Liver (tissue), 9 donors: ENCODE results near the gene RBBP5. TPM values are rescaled to one million over a fixed set of nuclear protein-coding genes. Genes with fewer than 3 reads are reported as not detected.
"Not testable (repeated sequence)": the region's sequence is repeated elsewhere in the genome, so short reads cannot be mapped to it uniquely, and the experiment has no call there.

ENCODE experiments used
- DNase-seq: peaks from one replicate; pipeline ENCODE4 v3.0.0-alpha.2; 2017; ENCODE audit warnings: low spot score
- H3K27ac ChIP-seq, 2 donors: one replicate each; pipeline ENCODE4 v1.7.0; 2013; ENCODE audit warnings: inconsistent platforms in 2 of 2, low read length in 2 of 2, control low read depth in 1 of 2, low read depth in 1 of 2, mild to moderate bottlenecking in 1 of 2
- H3K27me3 ChIP-seq, 4 donors: one replicate each; pipeline versions ENCODE4 v1.6.1 to v1.7.0; 2013; ENCODE audit warnings: low read length in 3 of 4, inconsistent platforms in 1 of 4, mild to moderate bottlenecking in 1 of 4, moderate library complexity in 1 of 4; ENCODE audit not compliant: control insufficient read depth in 4 of 4, insufficient read depth in 4 of 4
- H3K36me3 ChIP-seq, 4 donors: one replicate each; pipeline versions ENCODE4 v1.6.1 to v1.7.0; 2013; ENCODE audit warnings: low read length in 3 of 4, mild to moderate bottlenecking in 3 of 4, low read depth in 1 of 4, moderate library complexity in 1 of 4; ENCODE audit not compliant: control insufficient read depth in 4 of 4, insufficient read depth in 3 of 4
- H3K4me1 ChIP-seq, 4 donors: one replicate each; pipeline versions ENCODE4 v1.6.1 to v1.7.0; 2013; ENCODE audit warnings: low read length in 3 of 4, mild to moderate bottlenecking in 3 of 4, moderate library complexity in 1 of 4; ENCODE audit not compliant: control insufficient read depth in 4 of 4, insufficient read depth in 4 of 4
- H3K4me3 ChIP-seq, 3 donors: one replicate each; pipeline versions ENCODE4 v1.6.1 to v1.7.0; 2013; ENCODE audit warnings: low read length in 3 of 3, control low read depth in 1 of 3, low read depth in 1 of 3, mild to moderate bottlenecking in 1 of 3
- H3K9ac ChIP-seq, 2 donors: one replicate each; pipeline ENCODE4 v1.7.0; 2013; ENCODE audit warnings: low read length in 2 of 2, mild to moderate bottlenecking in 2 of 2, moderate library complexity in 2 of 2, control low read depth in 1 of 2, low read depth in 1 of 2
- H3K9me3 ChIP-seq, 4 donors: one replicate each; pipeline versions ENCODE4 v1.6.1 to v1.7.0; 2013; ENCODE audit warnings: low read length in 3 of 4; ENCODE audit not compliant: control insufficient read depth in 4 of 4
- FOXA1 ChIP-seq: IDR thresholded peaks from 2 replicates; pipeline ENCODE4 v1.6.1; 2016; ENCODE audit warnings: antibody characterized with exemption
- FOXA2 ChIP-seq: IDR thresholded peaks from 2 replicates; pipeline ENCODE4 v1.6.1; 2016; ENCODE audit warnings: antibody characterized with exemption
- GABPA ChIP-seq, 2 donors: IDR thresholded peaks in 1 of 2; conservative IDR thresholded peaks in 1 of 2; 2 replicates each; pipeline ENCODE4 v1.6.1; 2016; ENCODE audit warnings: antibody characterized with exemption in 2 of 2, mild to moderate bottlenecking in 1 of 2, moderate library complexity in 1 of 2
- HNF4A ChIP-seq, 2 donors: conservative IDR thresholded peaks; 2 replicates each; pipeline ENCODE4 v1.6.1; 2016; ENCODE audit warnings: antibody characterized with exemption in 2 of 2, mild to moderate bottlenecking in 2 of 2
- HNF4G ChIP-seq: IDR thresholded peaks from 2 replicates; pipeline ENCODE4 v1.6.1; 2016; ENCODE audit warnings: antibody characterized with exemption
- JUND ChIP-seq, 2 donors: IDR thresholded peaks; 2 replicates each; pipeline ENCODE4 v1.6.1; 2016; ENCODE audit warnings: antibody characterized with exemption in 2 of 2
- NR2F2 ChIP-seq: IDR thresholded peaks from 2 replicates; pipeline ENCODE4 v1.6.1; 2016; ENCODE audit warnings: antibody characterized with exemption
- RXRA ChIP-seq, 2 donors: IDR thresholded peaks; 2 replicates each; pipeline ENCODE4 v1.6.1; 2017 to 2018; ENCODE audit warnings: antibody characterized with exemption in 2 of 2, mild to moderate bottlenecking in 1 of 2
- SP1 ChIP-seq: IDR thresholded peaks from 2 replicates; pipeline ENCODE4 v1.6.1; 2018; ENCODE audit warnings: antibody characterized with exemption, mild to moderate bottlenecking
- WGBS: extraction: QIAGEN DNeasy Blood & Tissue Kit; methylation state at CpG from one replicate; pipeline ENCODE4 v1.1.7; 2013; 5-methylcytosine and 5-hydroxymethylcytosine counted together
- polyA plus RNA-seq, 2 donors: library from polyadenylated mRNA; stranded (reverse) in 1 of 2; unstranded in 1 of 2; fragments of 200-250 nt in 1 of 2; fragments of >200 nt in 1 of 2; fragmentation: Nextera tagmentation in 1 of 2; extraction: Ambion mirVana in 1 of 2; gene quantifications; one replicate each; pipeline versions ENCODE4 v1.2.1 to v1.2.3, GENCODE V29; 2013 to 2015
- total RNA-seq, 2 donors: library from RNA; depleted of rRNA; stranded (reverse); fragments of >200 nt; gene quantifications; one replicate each; pipeline ENCODE4 v1.2.3, GENCODE V29; 2014
- TF ChIP-seq, protein P1 (sequence below): IDR thresholded peaks from 2 replicates; pipeline ENCODE4 v1.6.1; 2016; ENCODE audit warnings: antibody characterized with exemption
- TF ChIP-seq, protein P2 (sequence below): fragments of 150-350 bp; IDR thresholded peaks from 2 replicates; pipeline ENCODE4 v1.5.1; 2017; ENCODE audit warnings: improper control_type of control experiment, low read depth, low read length; ENCODE audit not compliant: missing input control
- donor health status: healthy.
- donor health status: healthy.
- donor health status: healthy.
- donor health status: healthy.
- donor health status: healthy.

The RBBP5 gene
- total and polyA plus RNA-seq, 4 donors = 4.6 to 12.0 (median 8.5) TPM

DNA sequence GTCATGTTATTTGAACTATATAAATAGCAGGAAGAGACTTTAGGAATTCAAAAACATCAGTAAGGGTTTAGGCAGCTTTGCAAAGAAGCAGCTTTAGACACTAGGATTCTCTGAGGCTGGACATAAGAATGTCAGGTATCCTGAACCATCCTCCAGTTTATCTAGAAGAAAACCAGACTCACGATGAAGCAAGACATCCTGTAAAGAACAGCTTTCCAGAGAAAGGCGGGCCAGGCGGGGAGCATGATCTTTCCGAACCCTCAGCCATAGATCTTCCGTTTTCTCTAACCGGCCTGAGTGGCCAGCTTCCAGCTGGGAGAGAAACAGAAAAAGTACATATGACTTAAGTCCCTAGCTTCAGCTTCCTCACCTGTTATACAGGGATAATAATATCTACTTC, 39.3 kb upstream of the RBBP5 start (continued):
- no peak for TF ChIP-seq GABPA (IDR thresholded peaks at IDR 0.05 in 1 of 2, conservative IDR thresholded peaks at IDR 0.05 in 1 of 2)
- no peak for TF ChIP-seq HNF4G

DNA sequence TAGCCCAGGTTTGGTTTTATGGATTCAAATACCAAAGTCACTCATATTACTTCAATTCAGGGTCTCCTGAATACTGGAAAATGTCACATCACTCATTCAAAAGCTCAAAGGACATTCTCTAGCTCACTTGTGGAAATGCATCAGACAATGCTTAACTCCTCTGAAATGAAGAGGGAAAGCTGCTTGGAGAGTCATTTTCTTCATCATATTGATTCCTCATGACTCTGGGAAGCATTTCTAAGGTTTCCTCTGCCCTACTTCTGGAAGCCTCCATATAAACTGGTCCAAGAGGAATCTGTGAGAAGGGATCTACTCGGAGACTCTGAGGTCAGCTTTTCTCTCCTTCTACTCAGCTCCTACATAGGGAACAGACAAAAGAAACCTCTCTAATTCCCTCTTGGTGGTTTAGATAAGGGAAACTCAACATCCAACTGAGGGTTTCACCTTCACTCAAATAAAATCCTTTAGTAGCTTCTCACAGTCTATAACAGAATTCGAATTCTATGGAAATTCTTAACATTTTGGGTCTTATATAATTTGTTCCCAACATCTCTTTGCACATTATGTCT, 36.4 kb upstream of the RBBP5 start:
- DNase-seq = no peak
- H3K9ac ChIP-seq = no peak overlapping the region
- H3K4me3 ChIP-seq = no peak overlapping the region
- H3K27me3 ChIP-seq = no peaks in the 10 kb centered on the region
- no peaks in the 10 kb centered on the region for H3K4me1 ChIP-seq
- H3K27ac ChIP-seq = no peak overlapping the region
- TF ChIP-seq JUND (IDR thresholded peaks at IDR 0.05) (no peak), GABPA (IDR thresholded peaks at IDR 0.05 in 1 of 2, conservative IDR thresholded peaks at IDR 0.05 in 1 of 2) (no peak), RXRA (IDR thresholded peaks at IDR 0.05) (no peak), SP1 (no peak)
- TF ChIP-seq, protein P1, sequence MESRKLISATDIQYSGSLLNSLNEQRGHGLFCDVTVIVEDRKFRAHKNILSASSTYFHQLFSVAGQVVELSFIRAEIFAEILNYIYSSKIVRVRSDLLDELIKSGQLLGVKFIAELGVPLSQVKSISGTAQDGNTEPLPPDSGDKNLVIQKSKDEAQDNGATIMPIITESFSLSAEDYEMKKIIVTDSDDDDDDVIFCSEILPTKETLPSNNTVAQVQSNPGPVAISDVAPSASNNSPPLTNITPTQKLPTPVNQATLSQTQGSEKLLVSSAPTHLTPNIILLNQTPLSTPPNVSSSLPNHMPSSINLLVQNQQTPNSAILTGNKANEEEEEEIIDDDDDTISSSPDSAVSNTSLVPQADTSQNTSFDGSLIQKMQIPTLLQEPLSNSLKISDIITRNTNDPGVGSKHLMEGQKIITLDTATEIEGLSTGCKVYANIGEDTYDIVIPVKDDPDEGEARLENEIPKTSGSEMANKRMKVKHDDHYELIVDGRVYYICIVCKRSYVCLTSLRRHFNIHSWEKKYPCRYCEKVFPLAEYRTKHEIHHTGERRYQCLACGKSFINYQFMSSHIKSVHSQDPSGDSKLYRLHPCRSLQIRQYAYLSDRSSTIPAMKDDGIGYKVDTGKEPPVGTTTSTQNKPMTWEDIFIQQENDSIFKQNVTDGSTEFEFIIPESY = no peak
- H3K9me3 ChIP-seq = peaks cover 0 to 6% (median 2%) of the 10 kb centered on the region in 4 donors
- H3K36me3 ChIP-seq = peaks cover 8 to 72% (median 46%) of the 10 kb centered on the region in 4 donors
- 97% methylated on average over 2 of the region's 2 CpGs for WGBS

DNA sequence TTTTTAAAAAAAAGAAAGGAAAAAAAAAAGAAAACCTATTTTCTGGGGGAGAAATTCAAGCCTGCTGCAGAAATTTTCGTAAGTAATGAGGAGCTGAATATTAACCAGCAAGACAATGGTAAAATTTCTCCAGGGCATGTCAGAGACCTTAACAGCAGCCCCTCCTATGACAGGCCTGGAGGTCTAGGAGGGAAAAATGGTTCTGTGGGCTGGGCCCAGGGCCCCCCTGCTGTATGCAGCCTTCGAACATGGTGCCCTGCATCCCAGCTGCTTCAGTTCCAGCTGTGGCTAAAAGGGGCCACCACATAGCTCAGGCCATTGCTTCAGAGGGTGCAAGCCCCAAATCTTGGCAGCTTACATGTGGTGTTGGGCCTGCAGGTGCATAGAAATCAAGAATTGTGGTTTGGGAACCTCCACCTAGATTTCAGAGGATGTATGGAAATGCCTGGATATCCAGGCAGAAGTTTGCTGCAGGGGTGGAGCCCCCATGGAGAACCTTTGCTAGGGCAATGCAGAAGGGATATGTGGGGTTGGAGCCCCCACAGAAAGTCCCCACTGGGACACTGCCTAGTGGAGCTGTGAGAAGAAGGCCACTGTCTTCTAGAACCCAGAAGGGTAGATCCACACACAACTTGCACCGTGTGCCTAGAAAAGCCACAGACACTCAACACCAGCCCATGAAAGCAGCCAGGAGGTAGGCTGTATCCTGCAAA, 34.0 kb upstream of the RBBP5 start:
- H3K9ac ChIP-seq, H3K4me3 ChIP-seq, H3K27me3 ChIP-seq, H3K27ac ChIP-seq, DNase-seq, H3K9me3 ChIP-seq, H3K4me1 ChIP-seq: not testable (repeated sequence)
- 97% methylated on average over 3 of the region's 3 CpGs for WGBS
- H3K36me3 ChIP-seq = peaks cover 12 to 57% (median 37%) of the 10 kb centered on the region in 4 donors

DNA sequence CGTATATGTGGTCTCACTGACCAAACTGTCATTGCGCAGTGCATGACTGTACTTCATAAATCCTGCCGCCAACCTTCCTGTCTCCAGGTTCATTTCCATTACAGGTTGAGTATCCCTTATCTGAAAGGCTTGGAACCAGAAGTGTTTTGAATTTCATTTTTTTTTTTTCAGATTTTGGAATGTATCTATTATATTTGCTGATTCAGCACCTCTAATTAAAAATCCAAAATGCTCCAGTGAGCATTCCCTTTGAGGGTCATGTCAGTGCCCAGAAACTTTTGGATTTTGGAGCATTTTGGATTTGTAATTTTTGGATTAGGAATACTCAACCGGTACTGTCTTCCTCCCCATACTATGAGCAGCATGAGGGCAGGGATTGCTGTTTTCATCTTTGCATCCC, 30.7 kb upstream of the RBBP5 start:
- H3K9me3 ChIP-seq = peaks cover 0 to 6% (median 2%) of the 10 kb centered on the region in 4 donors
- H3K36me3 ChIP-seq = peaks cover 9 to 34% (median 23%) of the 10 kb centered on the region in 4 donors
- H3K4me3 ChIP-seq = no peak overlapping the region
- WGBS = 98% methylated on average over 4 of the region's 4 CpGs
- no peak overlapping the region for H3K27ac ChIP-seq
- peaks cover 0 to 5% (median 1%) of the 10 kb centered on the region in 4 donors for H3K4me1 ChIP-seq
- H3K9ac ChIP-seq = no peak overlapping the region
- no peak for DNase-seq
- H3K27me3 ChIP-seq = no peaks in the 10 kb centered on the region
- TF ChIP-seq, protein P1 = no peak
- TF ChIP-seq, protein P2, sequence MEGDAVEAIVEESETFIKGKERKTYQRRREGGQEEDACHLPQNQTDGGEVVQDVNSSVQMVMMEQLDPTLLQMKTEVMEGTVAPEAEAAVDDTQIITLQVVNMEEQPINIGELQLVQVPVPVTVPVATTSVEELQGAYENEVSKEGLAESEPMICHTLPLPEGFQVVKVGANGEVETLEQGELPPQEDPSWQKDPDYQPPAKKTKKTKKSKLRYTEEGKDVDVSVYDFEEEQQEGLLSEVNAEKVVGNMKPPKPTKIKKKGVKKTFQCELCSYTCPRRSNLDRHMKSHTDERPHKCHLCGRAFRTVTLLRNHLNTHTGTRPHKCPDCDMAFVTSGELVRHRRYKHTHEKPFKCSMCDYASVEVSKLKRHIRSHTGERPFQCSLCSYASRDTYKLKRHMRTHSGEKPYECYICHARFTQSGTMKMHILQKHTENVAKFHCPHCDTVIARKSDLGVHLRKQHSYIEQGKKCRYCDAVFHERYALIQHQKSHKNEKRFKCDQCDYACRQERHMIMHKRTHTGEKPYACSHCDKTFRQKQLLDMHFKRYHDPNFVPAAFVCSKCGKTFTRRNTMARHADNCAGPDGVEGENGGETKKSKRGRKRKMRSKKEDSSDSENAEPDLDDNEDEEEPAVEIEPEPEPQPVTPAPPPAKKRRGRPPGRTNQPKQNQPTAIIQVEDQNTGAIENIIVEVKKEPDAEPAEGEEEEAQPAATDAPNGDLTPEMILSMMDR = no peak
- TF ChIP-seq HNF4A (conservative IDR thresholded peaks at IDR 0.05) (no peak), HNF4G (no peak), FOXA2 (no peak), FOXA1 (no peak), NR2F2 (no peak), RXRA (IDR thresholded peaks at IDR 0.05) (no peak)
